ENCODE results near the gene LMOD2. TPM values are rescaled to one million over a fixed set of nuclear protein-coding genes. Genes with fewer than 3 reads are reported as not detected.

The LMOD2 gene
- total RNA-seq, 1 experiment from 2014 or later = not detected

GRCh38 chr7:123635551-123636359 lies 19.9 kb upstream of the LMOD2 start:
- BruUV-seq (replicated peaks) = no TSS peak
- in situ Hi-C loops (cut with HindIII; ENCODE audit: low pct_unique_long_range_greater_than_20kb, low sequenced_read_pairs) = no loop called here

GRCh38 chr7:123637203-123637602 lies 18.5 kb upstream of the LMOD2 start:
- in situ Hi-C loops (cut with HindIII; ENCODE audit: low pct_unique_long_range_greater_than_20kb, low sequenced_read_pairs) (no loop called here), intact Hi-C loops (cut with micrococcal nuclease; ENCODE audit: unreplicated experiment) (no loop called here)
- POLR2A ChIA-PET = no interaction called here
- CTCF ChIA-PET = no interaction called here
- Histone ChIP-seq H3K4me3 (ENCODE audit: low read depth in 2 of 2, low read length in 2 of 2) (no peak overlapping the region), H3K27me3 (ENCODE audit: control insufficient read depth, insufficient read depth, low read length) (peaks cover 9% of the 10 kb centered on the region), H3K36me3 (ENCODE audit: control insufficient read depth, insufficient read depth, low read length) (no peaks in the 10 kb centered on the region), H3K27ac (ENCODE audit: low read length) (no peak overlapping the region), H3K4me1 (ENCODE audit: control insufficient read depth, insufficient read depth, low read length) (no peaks in the 10 kb centered on the region), H3K9me3 (ENCODE audit: control insufficient read depth, insufficient read depth, low read depth, low read length) (no peaks in the 10 kb centered on the region)
- DNase-seq (ENCODE audit: low read depth, low spot score) = no peak
- no peak for ATAC-seq
- TF ChIP-seq SIN3A (IDR thresholded peaks at IDR 0.05; ENCODE audit: borderline replicate concordance, insufficient read depth, low read depth, low read length) (no peak), POLR2AphosphoS5 (IDR thresholded peaks at IDR 0.05; ENCODE audit: low read depth, low read length) (no peak), REST (IDR thresholded peaks at IDR 0.05; ENCODE audit: insufficient read depth in 1 of 2, low read depth in 2 of 2, low read length in 1 of 2) (no peak), TCF7L2 (IDR thresholded peaks at IDR 0.05; ENCODE audit: low read depth, low read length) (no peak), CTCF (IDR thresholded peaks at IDR 0.05) (no peak)
- no TSS peak for BruUV-seq (replicated peaks)

More at GRCh38 chr7:123635551-123636359, 19.9 kb upstream of the LMOD2 start:
- Histone ChIP-seq H3K4me1 (ENCODE audit: control insufficient read depth, insufficient read depth, low read length) (no peaks in the 10 kb centered on the region), H3K9me3 (ENCODE audit: control insufficient read depth, insufficient read depth, low read depth, low read length) (no peaks in the 10 kb centered on the region), H3K36me3 (ENCODE audit: control insufficient read depth, insufficient read depth, low read length) (no peaks in the 10 kb centered on the region), H3K27ac (ENCODE audit: low read length) (no peak overlapping the region), H3K27me3 (ENCODE audit: control insufficient read depth, insufficient read depth, low read length) (0 out of 2 replicates have a peak, but pooled peaks cover 9% of the 10 kb centered on the region), H3K4me3 (ENCODE audit: low read depth in 2 of 2, low read length in 2 of 2) (no peak overlapping the region)
- DNase-seq (ENCODE audit: low read depth, low spot score) = no peak
- TF ChIP-seq SIN3A (IDR thresholded peaks at IDR 0.05; ENCODE audit: borderline replicate concordance, insufficient read depth, low read depth, low read length) = no peak
- no peak for TF ChIP-seq TCF7L2 (IDR thresholded peaks at IDR 0.05; ENCODE audit: low read depth, low read length)
- no peak for TF ChIP-seq REST (IDR thresholded peaks at IDR 0.05; ENCODE audit: insufficient read depth in 1 of 2, low read depth in 2 of 2, low read length in 1 of 2)
- peak; percentile 65; the same call in 1 of the 2 replicates for TF ChIP-seq CTCF (IDR thresholded peaks at IDR 0.05)
- no peak for TF ChIP-seq POLR2AphosphoS5 (IDR thresholded peaks at IDR 0.05; ENCODE audit: low read depth, low read length)
- peak; percentile 80 for ATAC-seq
- intact Hi-C loops (cut with micrococcal nuclease; ENCODE audit: unreplicated experiment) = no loop called here
- ChIA-PET CTCF (interaction anchor here (0.7 kb wide), 1 partner anchor 143 kb away, joined by 4 read pairs; no protein-coding TSS in a partner anchor), POLR2A (no interaction called here)

Data from Panc1 (cell line).